Right lobe of liver (tissue), 4 donors: Measurements from ENCODE around the gene TSPAN1.
"Not testable (repeated sequence)": the region's sequence is repeated elsewhere in the genome, so short reads cannot be mapped to it uniquely, and the experiment has no call there.

Experiments
- CTCF ChIP-seq, 4 donors: fragments of 200-600 bp in 3 of 4; fragments of 450-650 bp in 1 of 4; IDR thresholded peaks; one replicate each; pipeline versions ENCODE4 v1.5.1 to v1.8.0; 2016 to 2022; ENCODE audit warnings: antibody characterized with exemption in 4 of 4, mild to moderate bottlenecking in 2 of 4
- POLR2A ChIP-seq: fragments of 450-650 bp; IDR thresholded peaks from one replicate; pipeline ENCODE4 v1.6.1; 2017; ENCODE audit warnings: antibody characterized with exemption, mild to moderate bottlenecking
- donor health status: DM: no; HTN: no; CAD: no.
- donor health status: DM: no; HTN: no; CAD: no.
- donor health status: DM: no; HTN: yes; CAD: no.

GRCh38 chr1:46223055-46223454 lies 48.2 kb downstream of the TSPAN1 start:
- TF ChIP-seq CTCF (IDR thresholded peaks at IDR 0.05); POLR2A: not testable (repeated sequence)
